NCI-H526 (cell line): ENCODE data around the gene DYNC1I2.

Experiments
- DNase-seq, 2 experiments: peaks; one replicate each; lab custom pipeline; 2025; lab: John Stamatoyannopoulos, UW

Gene DYNC1I2

DNA sequence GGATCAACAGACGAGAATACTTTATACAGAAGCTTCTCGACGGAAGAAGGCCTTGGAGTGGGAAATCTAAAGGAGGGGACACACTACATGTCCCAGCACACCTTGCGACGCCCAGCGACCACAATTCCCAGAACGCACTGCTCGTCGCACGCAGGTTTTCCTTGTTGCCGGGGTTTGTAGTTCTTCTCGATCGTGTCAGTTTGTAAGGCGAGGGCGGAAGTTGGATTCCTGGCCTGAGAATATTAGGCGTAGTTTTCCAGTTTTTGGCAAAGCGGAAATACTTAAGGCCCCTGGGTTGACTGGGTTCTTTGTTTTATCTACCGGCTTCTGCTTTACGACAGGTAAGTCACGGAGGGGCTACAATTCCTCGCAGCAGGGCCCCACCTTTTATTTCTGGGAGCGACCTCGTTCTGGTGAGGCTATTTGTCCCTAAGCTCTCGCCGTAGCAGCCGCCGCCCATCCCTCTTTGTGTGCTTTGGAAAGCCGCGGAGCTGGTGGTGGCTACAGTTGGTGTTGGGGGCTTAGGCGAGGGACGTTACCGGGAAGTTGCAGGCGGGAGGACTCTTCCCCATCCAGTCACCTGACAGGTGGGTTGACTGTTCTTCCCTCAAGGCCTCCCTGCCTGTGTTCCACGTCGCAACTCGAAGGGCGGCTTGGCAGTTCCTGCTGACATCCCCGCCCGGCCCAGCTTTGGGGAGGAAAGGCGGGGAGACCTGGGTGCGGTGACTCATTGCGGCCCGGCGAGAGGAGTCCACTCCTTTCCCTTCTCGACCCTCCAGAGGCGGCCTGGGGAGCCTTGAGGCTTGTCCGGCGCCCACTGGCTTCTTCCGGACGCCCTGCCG, at the start of gene DYNC1I2:
Gene DYNC1I2, plus strand, starts transcription at position 183 of the 842 bp plus-strand sequence. CDS start 2,687 bp downstream, outside the sequence.
- DNase-seq: peak; percentile 92 to 95

DNA sequence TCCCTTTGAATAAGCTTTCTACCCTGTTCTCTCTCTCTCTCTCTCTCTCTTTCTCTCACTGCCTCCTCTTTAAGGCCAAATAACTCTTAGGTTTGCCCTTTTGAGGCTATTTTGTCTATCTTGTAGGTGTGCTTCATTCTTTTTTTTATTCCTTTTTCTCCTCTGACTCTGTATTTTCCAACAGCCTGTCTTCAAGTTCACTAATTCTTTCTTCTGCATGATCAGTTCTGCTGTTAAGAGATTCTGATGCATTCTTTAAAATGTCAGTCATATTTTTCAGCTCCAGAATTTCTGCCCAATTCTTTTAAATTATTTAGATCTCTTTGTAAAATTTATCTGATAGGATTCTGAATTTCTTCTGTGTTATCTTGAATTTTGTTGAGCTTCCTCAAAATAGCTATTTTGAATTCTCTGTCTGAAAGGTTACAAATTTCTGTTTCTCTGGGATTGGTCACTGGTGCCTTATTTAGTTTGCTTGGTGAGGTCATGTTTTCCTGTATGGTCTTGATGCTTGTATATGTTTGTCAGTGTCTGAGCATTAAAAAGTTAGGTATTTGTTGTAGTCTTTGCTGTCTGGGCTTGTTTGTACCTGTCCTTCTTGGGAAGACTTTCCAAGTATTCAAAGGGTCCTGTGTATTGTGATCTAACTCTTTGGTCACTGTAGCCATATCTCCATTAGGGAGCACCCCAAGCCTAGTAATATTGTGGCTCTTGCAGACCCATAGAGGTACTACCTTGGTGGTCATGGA, 35.4 kb upstream of the DYNC1I2 start:
- no peak for DNase-seq

- no peak for DNase-seq
Observed at GRCh38 chr2:171652416-171652785, 34.9 kb upstream of the DYNC1I2 start.

- no peak for DNase-seq
Observed at GRCh38 chr2:171655586-171655985, 31.7 kb upstream of the DYNC1I2 start.

DNA sequence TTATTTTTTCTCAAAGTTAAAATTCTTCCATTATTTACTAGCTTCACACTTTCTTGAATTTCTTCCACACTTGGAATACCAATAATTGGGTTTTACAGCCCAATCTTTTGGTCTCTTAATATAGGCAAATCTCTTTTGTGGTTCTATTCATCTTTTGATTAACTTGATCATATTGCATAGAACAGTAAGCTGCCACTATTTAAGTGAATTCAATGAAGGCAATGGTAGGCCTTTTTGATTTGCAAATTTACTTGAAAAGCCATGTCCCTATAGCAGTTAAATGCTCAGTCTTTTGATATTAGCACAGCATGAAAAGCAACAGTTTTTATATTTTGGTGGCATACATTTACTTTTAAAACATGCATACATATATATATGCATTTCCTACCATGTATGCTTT, 20.2 kb upstream of the DYNC1I2 start:
- DNase-seq: no peak

GRCh38 chr2:171668183-171668582, 19.1 kb upstream of the DYNC1I2 start:
- no peak for DNase-seq

GRCh38 chr2:171669121-171669520, 18.1 kb upstream of the DYNC1I2 start:
- DNase-seq: no peak

DNA sequence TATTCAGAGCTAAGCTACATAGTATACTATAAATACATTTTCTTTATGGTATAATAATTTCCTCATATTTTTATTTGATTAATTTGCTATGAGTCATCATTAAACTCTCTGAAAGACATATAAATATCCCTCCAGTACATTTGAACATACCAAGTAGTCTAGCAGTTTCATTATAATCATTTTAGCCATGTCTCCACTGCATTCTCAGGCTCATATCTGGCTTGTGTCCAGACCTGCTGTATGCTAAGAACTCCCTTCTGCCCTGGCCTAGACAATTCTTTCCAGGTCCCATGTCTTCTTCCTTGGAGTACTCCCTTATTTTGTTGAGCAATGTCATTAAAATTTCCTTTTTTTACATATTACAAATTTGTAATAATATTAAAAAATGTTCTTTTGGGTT, 16.6 kb upstream of the DYNC1I2 start:
- DNase-seq: no peak

- DNase-seq: no peak
Observed at GRCh38 chr2:171671867-171672266, 15.4 kb upstream of the DYNC1I2 start.

- DNase-seq: no peak
Observed at GRCh38 chr2:171673905-171674304, 13.4 kb upstream of the DYNC1I2 start.

- peak in 1 of 2 experiments; percentile 1 for DNase-seq
Observed at GRCh38 chr2:171675810-171676345, 11.4 kb upstream of the DYNC1I2 start.

GRCh38 chr2:171678619-171679018, 8.7 kb upstream of the DYNC1I2 start:
- no peak for DNase-seq

GRCh38 chr2:171688129-171688465, 828 bp downstream of the DYNC1I2 start:
- DNase-seq: no peak

DNA sequence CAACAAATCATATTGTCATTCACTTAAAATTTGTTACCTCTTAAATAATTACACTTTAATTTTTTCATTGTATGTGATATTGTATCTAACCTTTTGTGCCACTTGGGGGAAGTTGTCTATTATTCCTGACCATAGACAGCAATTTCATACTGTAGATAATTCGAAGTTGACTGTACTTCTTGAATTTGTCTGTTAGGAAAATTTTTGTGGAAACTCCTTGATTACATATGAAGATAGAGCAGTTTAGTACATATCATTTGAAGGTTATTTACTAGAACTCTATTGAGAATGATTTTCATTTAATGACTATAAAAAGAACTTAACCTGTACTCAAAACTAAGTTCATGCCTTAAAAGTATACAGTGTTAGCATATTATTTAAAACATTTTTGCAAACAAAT, 5.1 kb downstream of the DYNC1I2 start:
- DNase-seq: no peak

- DNase-seq: no peak
Observed at GRCh38 chr2:171702781-171703556, 15.7 kb downstream of the DYNC1I2 start.

- DNase-seq: peak in 1 of 2 experiments; percentile 48
Observed at GRCh38 chr2:171703574-171704347, 16.5 kb downstream of the DYNC1I2 start.

GRCh38 chr2:171706152-171706803, 19.0 kb downstream of the DYNC1I2 start:
- DNase-seq: peak in 1 of 2 experiments; percentile 36

GRCh38 chr2:171707752-171708151, 20.5 kb downstream of the DYNC1I2 start:
- DNase-seq: no peak

- no peak for DNase-seq
Observed at GRCh38 chr2:171709011-171709685, 21.9 kb downstream of the DYNC1I2 start.

DNA sequence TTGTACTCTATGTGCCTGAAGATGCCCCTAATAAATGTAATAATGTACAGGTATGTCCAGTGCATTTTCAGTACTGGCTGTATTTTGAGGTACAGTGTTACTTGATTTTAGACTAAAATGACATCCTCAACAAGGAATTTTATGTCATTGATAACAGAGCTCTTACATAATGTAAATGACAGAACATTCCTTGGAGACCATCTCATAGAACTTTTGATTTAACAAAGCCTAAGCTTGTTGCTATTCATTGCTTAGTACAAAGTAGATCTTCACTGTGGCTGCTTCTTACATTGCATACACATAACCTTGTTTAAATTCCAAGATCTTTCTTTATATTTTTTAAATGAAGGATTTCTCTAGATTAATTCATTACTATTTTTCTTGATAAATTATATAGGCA, 24.1 kb downstream of the DYNC1I2 start:
- no peak for DNase-seq
